Sciatic nerve (tissue), 2 donors: ENCODE measurements around the gene CDPF1. TPM values are rescaled to one million over a fixed set of nuclear protein-coding genes. Genes with fewer than 3 reads are reported as not detected.
"Not testable (repeated sequence)": the region's sequence is repeated elsewhere in the genome, so short reads cannot be mapped to it uniquely, and the experiment has no call there.

Experiments used
- ATAC-seq: fragments of 200-7000 bp; cut with Tn5 transposase; one replicate; pipeline ENCODE4 v1.9.1; 2020; ENCODE audit warnings: mild to moderate bottlenecking, moderate library complexity
- DNase-seq: peaks from one replicate; pipeline ENCODE4 v3.0.0-alpha.2; 2020; ENCODE audit warnings: low spot score
- intact Hi-C: fragments of 100-400 bp; cut with DNase I; formaldehyde crosslinking; loops from one replicate; pipeline ENCODE4 v1.14.2; 2022
- total RNA-seq: library from RNA; stranded (reverse); fragmentation: NEBNext Ultra II Directional; extraction: Animal tissue kit (Norgen Biotek cat#: 25700); gene quantifications from one replicate; pipeline ENCODE4 v1.2.1, GENCODE V29; 2021
- donor health status: DM: no; HTN: no; CAD: no.
- donor health status: DM: no; HTN: no; CAD: no.

Gene CDPF1
- total RNA-seq, 1 donor from 2014 or later: 6.8 TPM

- ATAC-seq (peak; percentile 55), DNase-seq (no peak)
- intact Hi-C loops: no loop called here
Measured at GRCh38 chr22:46201059-46201757, 48.9 kb downstream of the CDPF1 start.

- not testable (repeated sequence) for DNase-seq
Measured at GRCh38 chr22:46198806-46199205, 51.3 kb downstream of the CDPF1 start.

GRCh38 chr22:46198274-46198673 lies 51.8 kb downstream of the CDPF1 start:
- DNase-seq (no peak), ATAC-seq (no peak)
- intact Hi-C loops: no loop called here

More at GRCh38 chr22:46198806-46199205, 51.3 kb downstream of the CDPF1 start:
- ATAC-seq, intact Hi-C loops: not testable (repeated sequence)

- DNase-seq (no peak), ATAC-seq (peak; percentile 53)
- intact Hi-C loops: no loop called here
Measured at GRCh38 chr22:46196278-46196677, 53.8 kb downstream of the CDPF1 start.

GRCh38 chr22:46195487-46196165 lies 54.5 kb downstream of the CDPF1 start:
- ATAC-seq: no peak
- intact Hi-C loops: no loop called here
- no peak for DNase-seq

Other genes starting within 250 kb of the CDPF1 start
- 39.2 TPM for gene PPARA, start 99.8 kb downstream of the CDPF1 start, total RNA-seq
- 0.18 TPM for gene PKDREJ, start 13.1 kb upstream of the CDPF1 start, total RNA-seq
- gene TTC38, start 17.7 kb upstream of the CDPF1 start, total RNA-seq: 25.7 TPM
- gene GTSE1, start 46.6 kb upstream of the CDPF1 start, total RNA-seq: 0.49 TPM
- gene TRMU, start 85.4 kb upstream of the CDPF1 start, total RNA-seq: 34.1 TPM